ENCODE data around the gene ZC3H18.

ZC3H18 gene

DNA sequence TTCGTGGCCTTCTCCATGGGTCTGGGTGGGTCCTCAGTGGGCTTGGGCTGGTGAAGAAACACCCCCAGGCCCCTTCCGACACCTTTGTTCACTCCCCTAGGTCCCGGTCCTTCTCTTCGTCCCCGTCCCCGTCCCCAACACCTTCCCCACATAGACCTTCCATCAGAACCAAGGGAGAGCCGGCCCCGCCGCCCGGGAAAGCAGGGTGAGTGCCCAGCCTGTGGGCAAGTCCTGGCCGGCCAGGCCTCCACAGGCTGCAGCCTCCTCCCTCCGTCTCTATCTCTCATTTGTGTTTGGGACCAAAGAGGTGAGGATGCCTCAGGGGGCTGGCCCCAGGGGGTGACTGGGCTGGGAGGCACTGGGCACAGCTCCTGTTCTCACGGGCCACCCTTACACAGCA is 53.7 kb downstream of the ZC3H18 start:
- no peak for DNase-seq

DNA sequence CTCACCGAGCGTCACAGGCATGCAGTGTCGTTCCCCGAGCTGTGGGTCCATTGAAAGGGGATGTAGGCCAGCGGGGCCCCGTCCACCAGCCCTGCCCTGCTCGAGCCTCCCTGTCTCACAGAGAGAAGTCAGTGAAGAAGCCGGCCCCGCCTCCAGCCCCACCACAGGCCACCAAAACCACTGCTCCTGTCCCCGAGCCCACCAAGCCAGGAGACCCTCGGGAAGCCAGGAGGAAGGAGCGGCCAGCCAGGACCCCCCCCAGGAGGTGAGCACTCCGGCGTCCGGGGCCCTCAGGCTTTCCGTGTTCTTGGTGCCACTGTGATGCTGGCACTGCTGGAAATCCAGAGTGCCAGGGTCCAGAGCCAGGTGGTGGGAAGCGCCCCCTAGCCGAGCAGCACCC is 54.3 kb downstream of the ZC3H18 start:
- DNase-seq, result no peak

DNA sequence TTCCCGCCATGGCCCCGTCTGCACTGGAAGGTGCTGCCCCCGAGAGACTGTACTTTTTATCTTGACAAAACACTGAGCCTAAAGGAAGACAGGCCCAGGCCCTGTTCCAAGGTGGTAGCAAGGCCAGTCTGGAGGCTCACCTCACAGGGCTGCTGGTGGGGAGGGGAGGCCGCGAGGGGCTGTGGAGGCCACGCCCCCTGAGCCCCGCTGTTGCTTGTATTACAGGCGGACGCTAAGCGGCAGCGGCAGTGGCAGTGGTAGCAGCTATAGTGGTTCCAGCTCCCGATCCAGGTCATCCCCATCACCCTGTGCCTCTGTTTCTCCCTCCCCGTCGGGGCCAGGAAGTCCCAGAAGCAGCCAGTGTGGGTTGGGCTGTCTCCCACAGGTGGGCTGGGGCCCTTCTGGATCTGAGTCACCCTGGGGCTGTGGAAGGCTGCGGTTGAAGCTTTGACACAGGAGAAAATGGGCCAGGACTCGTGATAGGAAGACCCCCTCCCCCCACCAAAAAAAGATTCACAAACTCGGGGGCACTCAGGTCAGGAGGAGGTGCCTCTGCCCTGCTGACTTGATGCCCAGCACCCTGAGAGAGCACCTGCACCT is 54.9 kb downstream of the ZC3H18 start:
- DNase-seq, result no peak

DNA sequence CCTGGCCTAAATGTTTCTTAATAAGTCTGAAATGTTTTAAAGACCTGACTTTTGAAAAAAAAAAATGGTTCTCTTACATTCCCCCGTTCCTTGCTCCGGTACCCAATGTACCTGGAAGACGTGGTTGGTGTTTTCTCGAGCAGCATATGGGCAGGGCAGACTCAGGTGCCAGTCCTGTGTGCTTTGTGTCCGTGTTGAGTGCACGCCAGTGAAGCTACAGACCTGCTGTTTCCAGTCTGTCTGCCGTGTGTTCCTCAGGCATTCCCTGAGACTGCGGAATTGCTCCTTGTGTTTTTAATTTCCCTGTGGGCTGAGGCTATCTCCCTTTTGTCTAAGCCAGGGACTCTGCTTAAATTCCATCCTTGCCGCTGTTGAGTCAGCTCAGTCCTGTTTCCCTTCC is 56.4 kb downstream of the ZC3H18 start:
- DNase-seq, result no peak

DNA sequence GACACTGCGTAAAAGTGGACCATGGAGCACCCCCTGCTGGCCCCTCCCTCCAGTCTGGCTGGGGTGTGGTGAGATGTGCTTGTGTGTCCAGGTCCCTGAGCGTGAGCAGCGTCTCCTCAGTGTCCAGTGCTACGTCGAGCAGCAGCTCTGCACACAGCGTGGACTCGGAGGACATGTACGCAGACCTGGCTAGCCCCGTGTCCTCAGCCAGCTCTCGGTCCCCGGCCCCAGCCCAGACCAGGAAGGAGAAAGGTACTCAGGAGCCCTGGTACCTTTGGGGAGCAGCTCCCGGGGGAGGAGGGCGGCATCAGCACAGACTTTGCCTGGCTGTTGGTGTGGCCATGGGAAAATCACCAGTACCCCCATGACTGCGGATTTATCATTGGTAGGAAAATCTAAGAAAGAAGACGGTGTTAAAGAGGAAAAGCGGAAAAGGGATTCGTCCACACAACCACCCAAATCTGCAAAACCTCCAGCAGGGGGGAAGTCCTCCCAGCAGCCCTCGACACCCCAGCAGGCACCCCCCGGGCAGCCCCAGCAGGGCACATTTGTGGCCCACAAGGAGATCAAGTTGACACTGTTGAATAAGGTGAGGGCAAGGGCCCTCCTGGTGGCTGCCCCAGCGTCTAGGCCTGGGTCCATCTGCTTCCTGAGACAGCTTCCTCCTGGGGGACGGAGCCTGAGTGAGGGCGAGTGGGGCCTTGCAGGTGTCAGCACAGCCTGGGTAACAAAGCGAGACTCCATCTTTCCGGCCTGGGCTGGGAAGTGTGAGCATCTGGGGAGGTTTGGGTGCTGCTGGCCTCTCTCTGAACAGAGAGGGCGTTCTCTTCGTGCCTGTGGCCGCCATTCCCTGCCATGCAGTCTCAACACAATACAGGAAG is 57.6 kb downstream of the ZC3H18 start:
- DNase-seq, result no peak

DNA sequence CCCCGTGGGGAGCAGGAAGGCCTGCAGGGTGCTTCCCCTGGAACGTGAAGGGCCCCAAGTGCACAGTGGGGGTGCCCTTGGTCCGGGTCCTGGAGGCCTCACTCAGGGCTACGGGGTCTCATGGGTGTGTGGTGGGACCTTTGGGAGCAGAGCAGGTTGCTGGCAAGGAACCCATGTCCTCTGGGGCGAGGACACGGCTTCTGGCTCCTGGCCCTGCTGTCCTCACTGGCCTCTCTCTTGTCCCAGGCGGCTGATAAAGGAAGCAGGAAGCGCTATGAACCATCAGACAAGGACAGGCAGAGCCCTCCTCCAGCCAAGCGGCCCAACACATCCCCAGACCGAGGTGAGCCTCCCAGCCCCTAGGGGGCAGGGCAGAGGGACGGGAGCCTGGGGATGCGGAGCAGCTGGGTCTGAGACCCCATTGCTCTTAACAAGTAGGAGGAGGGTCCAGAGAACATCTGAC is 58.3 kb downstream of the ZC3H18 start:
- no peak for DNase-seq

DNA sequence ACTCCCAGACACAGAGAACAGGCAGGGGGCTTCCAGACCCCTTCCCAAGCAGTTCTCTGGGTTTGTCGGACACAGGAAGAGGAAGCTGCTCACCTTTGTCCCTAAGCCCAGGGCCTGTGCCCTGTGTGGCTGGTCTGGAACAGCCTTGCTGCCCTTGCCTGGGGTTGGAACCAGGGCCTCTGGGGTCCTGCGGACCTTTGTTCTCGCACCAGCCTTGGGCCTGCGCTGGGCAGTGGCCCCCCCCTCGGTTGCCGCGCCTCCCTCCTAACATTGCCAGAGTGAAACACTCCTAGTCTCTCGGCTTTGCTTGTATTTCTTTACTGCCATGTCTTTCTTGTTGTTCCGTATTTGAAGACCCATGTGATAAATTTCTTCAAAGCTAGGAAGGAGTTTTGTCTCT is 59.6 kb downstream of the ZC3H18 start:
- no peak for DNase-seq

DNA sequence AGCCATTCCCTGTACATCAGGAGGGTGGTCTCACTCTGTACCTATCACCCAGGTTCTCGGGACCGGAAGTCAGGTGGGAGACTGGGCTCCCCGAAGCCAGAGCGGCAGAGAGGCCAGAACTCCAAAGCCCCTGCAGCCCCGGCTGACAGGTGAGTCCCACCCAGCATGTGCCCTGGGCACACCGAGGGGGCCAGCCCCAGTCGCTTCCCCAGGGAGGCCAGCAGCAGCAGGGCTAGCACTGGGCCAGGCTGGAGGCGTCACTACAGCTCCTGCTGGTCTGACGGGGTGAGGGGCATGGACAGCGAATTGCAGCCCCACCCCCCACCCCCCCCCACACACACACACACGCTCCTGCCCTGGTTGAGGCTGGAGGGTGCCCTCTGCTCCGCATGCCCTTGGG is 60.2 kb downstream of the ZC3H18 start:
- no peak for DNase-seq

DNA sequence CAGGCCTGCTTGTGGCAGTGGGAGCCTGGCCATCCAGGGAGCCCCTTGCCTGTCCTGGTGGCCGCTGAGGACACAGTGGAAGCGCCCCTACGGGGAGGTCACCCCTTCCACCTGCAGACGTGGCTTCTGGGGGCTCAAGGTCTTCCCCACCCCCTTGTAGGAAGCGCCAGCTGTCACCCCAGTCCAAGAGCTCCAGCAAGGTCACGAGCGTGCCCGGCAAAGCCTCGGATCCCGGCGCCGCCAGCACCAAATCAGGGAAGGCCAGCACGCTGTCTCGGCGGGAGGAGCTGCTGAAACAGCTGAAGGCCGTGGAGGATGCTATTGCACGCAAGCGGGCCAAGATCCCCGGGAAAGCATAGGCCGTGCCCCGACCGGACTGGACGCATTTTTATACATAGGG is 60.7 kb downstream of the ZC3H18 start:
- no peak for DNase-seq

DNA sequence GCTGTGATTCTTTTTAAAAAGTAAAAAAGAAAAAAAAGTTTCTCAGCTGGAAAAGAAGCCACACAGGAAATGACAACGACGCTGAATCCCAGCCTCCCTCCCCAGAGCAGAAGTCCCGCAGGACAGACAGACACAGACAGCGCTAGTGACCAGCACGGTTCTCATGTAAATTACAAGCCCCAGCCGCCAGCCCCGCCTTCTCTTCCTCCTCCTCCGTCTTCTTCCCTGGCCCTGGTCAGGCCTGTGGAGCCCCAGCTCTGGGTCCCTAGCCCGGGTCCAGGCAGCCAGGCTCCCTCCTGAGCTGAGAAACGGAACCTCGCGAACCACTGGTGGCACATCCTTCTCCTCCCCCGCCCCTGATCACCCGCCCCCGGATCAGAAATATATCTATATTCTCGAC is 61.2 kb downstream of the ZC3H18 start:
- no peak for DNase-seq

DNA sequence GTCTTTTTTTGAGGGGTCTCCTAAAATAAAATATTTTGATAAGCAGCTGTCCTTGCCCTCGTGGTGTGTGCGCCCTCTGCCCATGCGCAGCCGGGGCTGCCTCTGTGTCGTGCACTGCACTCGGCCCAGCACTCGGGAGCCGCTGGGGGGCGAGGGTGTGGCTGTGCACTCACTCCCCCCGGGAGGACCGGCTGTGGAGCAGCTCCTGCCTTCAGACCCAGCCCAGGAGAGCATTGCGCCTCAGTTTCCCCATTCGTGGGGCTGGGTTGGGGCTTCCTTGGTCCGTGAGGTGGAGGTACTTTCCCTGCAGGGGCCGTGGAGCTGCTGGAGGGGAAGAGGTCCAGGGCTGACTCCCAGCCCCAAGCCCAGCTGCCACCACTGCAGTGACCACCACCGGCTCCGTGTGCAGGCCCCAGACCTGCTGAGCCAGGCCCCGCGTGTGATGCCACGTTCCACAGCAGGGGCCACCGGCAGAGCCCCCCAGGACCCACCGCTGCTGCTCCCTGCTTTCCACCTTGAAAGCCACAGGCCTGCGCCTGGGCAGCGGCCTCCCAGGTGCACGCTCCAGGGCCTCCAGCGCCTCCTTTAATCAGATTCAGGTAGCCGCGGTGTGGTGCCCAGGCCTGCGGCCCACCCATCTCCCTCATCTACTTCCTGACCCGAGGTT is 61.9 kb downstream of the ZC3H18 start:
- DNase-seq, result no peak

DNA sequence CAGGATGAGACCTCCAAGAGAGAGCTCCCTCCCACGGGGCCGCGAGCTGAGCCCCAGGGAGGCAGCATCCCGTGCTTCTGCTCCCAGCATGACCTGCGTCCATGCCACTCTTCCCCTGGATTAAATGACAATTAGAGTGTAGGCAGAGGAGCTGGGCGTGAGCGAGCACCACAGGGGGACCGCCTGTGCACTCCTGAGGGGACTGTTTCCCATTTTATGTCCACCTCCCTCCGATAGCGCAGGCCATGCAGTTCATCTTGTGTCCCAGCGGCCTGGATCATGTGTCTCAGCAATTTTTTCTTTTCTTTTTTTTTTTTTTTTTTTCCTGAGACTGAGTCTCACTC is 62.4 kb downstream of the ZC3H18 start:
- DNase-seq, result no peak

DNA sequence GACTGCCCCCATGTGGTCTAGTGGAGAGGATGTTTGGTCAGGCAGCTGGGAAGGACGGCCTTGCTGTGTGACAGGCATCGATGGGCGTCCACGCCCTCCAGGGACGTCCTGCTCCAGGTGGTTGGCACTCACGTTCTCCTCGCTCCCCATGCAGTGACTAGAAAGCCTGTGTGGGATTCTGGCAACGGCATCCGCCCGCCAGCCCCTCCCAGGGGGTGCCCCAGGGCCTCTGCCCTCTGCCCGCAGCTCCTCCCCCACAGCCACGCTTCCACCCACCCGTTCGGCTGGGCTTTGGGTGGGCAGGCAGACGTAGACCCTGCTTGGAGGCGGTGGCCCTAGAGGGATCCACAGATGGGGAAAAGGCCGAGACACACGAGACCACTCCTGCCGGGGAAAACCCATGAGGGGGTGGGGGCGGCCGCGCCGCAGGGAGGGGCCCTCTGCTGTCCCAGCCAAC is 63.5 kb downstream of the ZC3H18 start:
- peak; percentile 54 for DNase-seq

DNA sequence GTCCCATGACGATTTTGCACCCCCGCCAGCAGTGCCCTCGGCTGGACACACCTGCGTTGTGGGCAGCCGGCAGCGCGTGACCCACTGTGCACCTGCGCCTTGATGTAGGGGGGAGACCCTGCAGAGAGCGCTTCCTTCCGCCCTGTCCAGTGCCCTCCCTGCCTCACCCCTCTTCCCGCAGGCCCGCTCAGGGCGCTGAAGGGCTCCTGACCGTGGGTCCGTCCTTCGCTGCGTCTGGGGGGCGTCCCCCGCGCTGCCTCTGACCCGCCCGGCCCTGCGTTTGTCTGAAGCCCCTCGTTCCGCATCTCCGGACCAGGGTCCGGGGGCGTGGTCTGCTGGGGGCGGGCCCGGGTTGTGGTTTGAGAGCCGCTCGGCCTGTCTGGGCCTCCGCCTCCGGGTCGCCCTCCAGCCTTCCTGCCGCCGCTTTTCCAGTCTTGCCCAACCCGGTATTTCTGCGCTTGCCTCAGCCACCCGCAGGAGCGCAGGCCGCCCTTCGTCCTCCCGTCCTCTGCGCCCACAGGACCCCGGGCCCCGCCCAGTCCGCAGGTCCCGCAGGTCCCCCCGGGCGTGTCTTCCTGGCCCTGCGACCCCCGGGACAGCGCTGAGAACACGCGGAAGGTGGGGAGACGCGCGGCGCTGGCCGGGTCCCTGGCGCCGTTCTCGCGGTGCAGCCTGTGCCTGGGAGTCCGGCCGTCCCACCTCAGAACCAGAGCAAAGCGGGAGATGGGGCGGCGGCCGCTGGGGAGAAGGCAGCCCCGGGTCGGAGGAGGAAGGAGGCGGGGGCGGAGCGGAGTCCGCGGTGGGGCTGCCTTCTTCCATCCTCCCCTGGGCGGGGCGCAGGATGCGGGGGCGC is 64.2 kb downstream of the ZC3H18 start:
- DNase-seq, result peak; percentile 77

DNA sequence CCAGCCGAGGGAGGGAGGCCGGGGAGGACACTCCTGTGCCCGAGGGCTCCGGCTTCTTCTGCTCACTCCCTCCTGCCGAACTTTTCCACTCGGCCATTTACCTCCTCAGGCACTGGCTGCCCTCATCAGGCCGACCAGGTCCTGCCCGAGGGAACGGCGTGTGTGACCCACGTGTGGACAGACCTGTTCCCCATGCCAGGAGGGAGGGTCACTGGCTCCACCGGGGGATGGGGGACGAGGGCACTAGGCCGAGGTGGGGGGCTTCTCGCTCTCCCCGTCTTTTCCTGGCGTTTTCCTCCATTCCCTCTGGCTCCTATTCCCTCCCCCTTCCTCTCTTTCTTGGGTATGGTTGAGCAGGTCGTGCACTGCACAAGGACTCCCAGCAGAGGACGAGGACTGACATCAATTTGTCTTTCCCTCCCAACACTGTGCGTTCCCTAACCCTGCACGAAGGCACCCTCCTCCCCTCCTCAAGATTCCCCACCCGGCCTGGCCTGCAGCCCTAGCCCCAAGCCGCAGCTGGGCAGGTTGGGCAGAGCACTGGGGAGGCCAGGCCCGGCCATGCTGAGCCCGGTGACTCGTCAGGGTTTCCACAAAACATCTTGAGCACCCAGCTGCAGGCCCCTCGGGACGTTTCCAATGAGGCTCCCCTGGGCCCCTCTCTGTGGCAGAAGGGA is 64.9 kb downstream of the ZC3H18 start:
- no peak for DNase-seq

DNA sequence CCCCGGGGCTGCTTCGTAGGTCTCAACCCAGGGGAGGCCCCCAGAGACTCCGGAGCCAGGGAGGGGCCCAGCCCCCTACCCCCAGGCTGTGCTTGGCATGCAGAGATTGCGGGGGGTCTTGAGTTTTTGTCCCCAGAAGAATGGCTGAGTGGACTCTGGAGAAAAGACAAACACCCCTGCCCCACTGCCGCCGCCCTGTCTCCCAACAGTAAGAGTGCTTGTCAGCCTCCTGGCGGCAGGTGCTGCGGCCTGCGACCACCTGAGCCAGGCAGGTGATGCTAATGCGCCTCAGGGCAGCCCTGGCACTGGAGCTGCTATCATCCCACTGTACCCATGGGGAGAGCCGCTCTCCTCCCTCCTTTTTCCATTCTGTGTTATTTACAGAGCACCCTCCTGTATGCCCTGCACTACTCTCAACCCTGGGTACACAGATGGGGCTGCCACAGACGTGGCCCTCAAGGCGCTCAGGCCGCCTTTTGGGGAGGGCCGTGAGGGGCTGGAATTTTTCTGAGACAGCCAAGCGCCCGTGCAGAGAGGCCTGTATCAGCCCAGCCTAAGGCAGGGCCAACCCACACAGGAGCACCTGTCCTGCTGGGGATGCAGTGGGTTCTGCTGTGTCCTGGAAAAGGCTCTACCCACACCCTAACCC is 65.6 kb downstream of the ZC3H18 start:
- DNase-seq, result no peak

DNA sequence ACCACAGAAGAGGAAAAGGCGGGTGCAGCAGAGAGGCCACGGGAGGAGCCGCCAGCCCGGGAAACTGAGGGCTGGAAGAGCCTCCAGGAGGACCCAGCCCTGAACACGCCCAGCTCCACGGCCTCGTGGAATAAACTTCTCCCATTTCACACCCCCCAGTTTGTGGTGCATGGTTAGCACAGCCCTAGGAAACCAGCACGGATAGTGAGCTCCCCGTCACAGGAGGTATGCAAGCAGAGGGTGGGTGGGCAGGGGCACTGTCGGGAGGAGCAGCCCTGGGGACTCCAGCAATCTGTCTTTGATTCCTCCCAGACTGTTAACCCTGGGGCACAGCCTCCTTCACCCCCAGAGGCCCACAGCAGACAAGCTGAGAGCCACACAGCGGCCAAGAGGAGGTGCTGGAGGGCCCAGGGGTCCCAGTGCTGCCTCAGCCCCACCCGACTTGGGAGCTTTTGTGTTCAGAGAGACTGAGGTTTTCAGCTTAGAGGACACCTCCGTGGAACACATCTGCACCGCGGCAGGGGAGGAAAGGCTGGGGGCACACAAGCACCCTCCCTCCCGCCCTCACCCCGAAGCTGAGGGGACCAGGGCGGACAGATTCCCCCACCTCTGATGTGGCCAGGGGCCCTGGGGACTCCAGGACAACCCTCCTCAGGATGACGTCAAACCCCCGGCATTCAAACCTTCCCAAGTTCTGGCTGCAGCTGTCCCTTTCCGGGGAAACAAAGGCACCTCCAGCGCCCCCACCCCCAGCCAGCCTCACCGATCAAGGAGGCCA is 66.5 kb downstream of the ZC3H18 start:
- no peak for DNase-seq

DNA sequence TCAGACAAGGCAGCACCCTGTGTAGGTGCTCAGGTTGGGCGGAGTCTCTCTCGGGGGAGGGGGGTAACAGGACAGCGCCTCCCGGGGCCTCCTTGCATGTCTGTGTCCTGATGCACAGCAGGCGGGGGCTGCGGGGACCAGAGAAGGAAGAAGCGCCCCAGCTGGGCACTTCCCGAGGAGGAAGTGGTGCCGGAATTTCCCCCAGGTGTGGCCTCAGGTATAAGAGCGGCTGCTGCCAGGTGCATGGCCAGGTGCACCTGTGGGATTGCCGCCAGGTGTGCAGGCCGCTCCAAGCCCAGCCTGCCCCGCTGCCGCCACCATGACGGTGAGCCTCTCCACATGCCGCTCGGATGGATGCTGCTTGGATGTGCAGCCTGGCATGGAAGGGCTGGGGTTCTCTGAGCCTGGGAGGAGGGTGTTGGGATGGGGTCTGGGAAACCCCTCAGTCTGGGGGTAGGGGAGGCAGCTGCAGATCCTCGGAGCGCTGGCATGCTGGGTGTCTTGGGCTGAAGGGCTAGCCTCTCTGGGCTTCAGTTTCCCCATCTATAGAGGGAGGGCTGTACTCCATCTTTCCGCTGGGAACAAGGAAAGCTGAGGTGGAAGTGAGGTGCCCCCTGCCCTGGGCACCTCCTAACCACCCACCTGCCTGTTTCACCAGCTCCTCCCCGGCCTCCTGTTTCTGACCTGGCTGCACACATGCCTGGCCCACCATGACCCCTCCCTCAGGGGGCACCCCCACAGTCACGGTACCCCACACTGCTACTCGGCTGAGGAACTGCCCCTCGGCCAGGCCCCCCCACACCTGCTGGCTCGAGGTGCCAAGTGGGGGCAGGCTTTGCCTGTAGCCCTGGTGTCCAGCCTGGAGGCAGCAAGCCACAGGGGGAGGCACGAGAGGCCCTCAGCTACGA is 68.4 kb downstream of the ZC3H18 start, which contains the start of gene IL17C:
Gene IL17C, plus strand, starts transcription at position 250 of the 908 bp plus-strand sequence. Its CDS starts 70 bp downstream, at position 320.
- DNase-seq, result no peak

Data from right kidney (tissue), 1 donor.